GM18505 (cell line): Measurements from ENCODE around the gene SCAMP4.

ENCODE experiments used
- ATAC-seq: cut with Tn5 transposase; IDR thresholded peaks from one replicate; pipeline ENCODE4 v1.9.1; 2021; ENCODE audit not compliant: unreplicated experiment
- POLR2A ChIP-seq: IDR thresholded peaks from 4 replicates; pipeline ENCODE4 v1.6.1; 2011; ENCODE audit warnings: borderline replicate concordance; ENCODE audit not compliant: insufficient read depth, insufficient read length; ENCODE audit errors: extremely low read depth

The SCAMP4 gene

GRCh38 chr19:1905110-1905862 is at the start of gene SCAMP4, which contains the start of gene ADAT3:
Gene SCAMP4, plus strand, starts transcription at chr19:1905399. Its CDS starts 9,621 bp downstream, at chr19:1915020.
Gene ADAT3, plus strand, starts transcription at chr19:1905399. Its CDS starts 6,649 bp downstream, at chr19:1912048.
- TF ChIP-seq POLR2A: peak; percentile 64
- ATAC-seq: peak; percentile 76

GRCh38 chr19:1855828-1856255 is 49.4 kb upstream of the SCAMP4 start:
- no peak for ATAC-seq
- TF ChIP-seq POLR2A: no peak

GRCh38 chr19:1856345-1856697 is 48.9 kb upstream of the SCAMP4 start:
- TF ChIP-seq POLR2A: peak; percentile 4
- ATAC-seq: no peak

GRCh38 chr19:1856698-1857603 is 48.2 kb upstream of the SCAMP4 start:
- peak; percentile 22 for TF ChIP-seq POLR2A
- ATAC-seq: peak; percentile 26

- no peak for TF ChIP-seq POLR2A
- no peak for ATAC-seq
Measured at GRCh38 chr19:1857648-1858326, 47.4 kb upstream of the SCAMP4 start.

GRCh38 chr19:1858412-1859081 is 46.7 kb upstream of the SCAMP4 start:
- no peak for TF ChIP-seq POLR2A
- ATAC-seq: no peak

GRCh38 chr19:1859331-1859781 is 45.8 kb upstream of the SCAMP4 start:
- no peak for ATAC-seq
- TF ChIP-seq POLR2A: no peak

GRCh38 chr19:1860042-1860775 is 45.0 kb upstream of the SCAMP4 start:
- no peak for TF ChIP-seq POLR2A
- ATAC-seq: no peak

- no peak for ATAC-seq
Measured at GRCh38 chr19:1860821-1861598, 44.2 kb upstream of the SCAMP4 start.

GRCh38 chr19:1861599-1862031 is 43.6 kb upstream of the SCAMP4 start:
- TF ChIP-seq POLR2A: no peak
- ATAC-seq: no peak

More at GRCh38 chr19:1860821-1861598, 44.2 kb upstream of the SCAMP4 start:
- no peak for TF ChIP-seq POLR2A

GRCh38 chr19:1862068-1862423 is 43.2 kb upstream of the SCAMP4 start:
- no peak for TF ChIP-seq POLR2A
- no peak for ATAC-seq
